ENCODE results near the gene SLC16A3.

Gene SLC16A3

GRCh38 chr17:82243648-82244412 is 15.0 kb downstream of the SLC16A3 start:
- DNase-seq (ENCODE audit: extremely low read depth, low read depth), result no peak
- no peak for TF ChIP-seq CTCF (IDR thresholded peaks at IDR 0.05; ENCODE audit: low read depth, low read length)

DNA sequence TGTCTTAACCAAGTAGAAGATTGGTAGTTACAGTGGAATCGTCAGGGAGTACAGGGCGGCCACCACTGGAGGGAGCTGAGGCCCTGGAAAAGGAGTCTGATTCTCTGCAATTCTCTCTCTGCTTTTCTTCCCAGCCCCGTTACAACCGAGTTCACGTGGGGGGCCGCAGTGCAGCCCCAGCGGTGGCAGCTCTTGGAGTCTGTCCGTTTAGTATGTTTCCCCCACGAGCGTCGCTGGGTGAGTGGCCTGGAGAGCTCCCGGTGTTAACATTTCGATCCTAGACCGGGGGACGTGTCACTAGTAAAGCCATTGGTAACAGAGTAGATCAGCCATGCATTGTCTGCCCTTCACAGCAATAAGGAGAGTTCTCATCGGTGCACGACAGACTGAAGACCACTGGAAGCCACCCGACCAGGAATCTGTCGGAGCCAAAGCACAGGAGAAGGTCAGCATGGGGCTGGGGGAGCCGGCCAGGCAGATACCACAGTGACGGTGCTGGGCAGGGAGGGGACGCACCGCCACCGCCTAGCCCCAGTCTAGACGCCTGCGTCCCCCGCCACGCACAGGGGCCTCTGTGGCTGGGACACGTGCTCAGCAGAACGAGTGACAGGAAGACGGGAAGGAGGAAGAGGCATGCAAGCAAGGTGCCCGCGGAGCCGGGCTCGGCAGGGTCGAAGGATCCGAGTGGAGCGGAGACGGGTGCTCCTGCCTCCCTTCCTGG is 15.7 kb downstream of the SLC16A3 start:
- TF ChIP-seq CTCF (IDR thresholded peaks at IDR 0.05; ENCODE audit: low read depth, low read length), result peak; percentile 56

GRCh38 chr17:82245134-82246039 is 16.5 kb downstream of the SLC16A3 start:
- DNase-seq (ENCODE audit: extremely low read depth, low read depth), result no peak
- no peak for TF ChIP-seq CTCF (IDR thresholded peaks at IDR 0.05; ENCODE audit: low read depth, low read length)

More for the DNA sequence above, 15.7 kb downstream of the SLC16A3 start:
- no peak for DNase-seq (ENCODE audit: extremely low read depth, low read depth)

DNA sequence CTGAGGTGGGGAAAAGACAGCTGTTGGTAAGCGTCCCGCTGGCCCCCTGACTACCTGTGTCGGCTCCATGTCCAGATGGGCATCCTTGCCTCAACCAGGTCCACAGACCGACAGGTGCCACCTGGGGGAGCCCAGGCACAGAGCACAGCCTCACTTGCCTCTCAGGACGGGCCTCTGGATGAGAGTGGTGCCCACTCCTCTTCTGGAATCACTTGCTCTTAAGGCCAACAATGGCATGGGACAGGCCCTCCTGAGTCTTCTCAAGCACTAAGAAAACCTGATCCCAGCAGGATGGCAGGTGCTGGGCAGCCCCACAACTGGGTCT is 17.2 kb downstream of the SLC16A3 start:
- no peak for TF ChIP-seq CTCF (IDR thresholded peaks at IDR 0.05; ENCODE audit: low read depth, low read length)
- no peak for DNase-seq (ENCODE audit: extremely low read depth, low read depth)

GRCh38 chr17:82246365-82247181 is 17.7 kb downstream of the SLC16A3 start:
- no peak for TF ChIP-seq CTCF (IDR thresholded peaks at IDR 0.05; ENCODE audit: low read depth, low read length)
- no peak for DNase-seq (ENCODE audit: extremely low read depth, low read depth)

DNA sequence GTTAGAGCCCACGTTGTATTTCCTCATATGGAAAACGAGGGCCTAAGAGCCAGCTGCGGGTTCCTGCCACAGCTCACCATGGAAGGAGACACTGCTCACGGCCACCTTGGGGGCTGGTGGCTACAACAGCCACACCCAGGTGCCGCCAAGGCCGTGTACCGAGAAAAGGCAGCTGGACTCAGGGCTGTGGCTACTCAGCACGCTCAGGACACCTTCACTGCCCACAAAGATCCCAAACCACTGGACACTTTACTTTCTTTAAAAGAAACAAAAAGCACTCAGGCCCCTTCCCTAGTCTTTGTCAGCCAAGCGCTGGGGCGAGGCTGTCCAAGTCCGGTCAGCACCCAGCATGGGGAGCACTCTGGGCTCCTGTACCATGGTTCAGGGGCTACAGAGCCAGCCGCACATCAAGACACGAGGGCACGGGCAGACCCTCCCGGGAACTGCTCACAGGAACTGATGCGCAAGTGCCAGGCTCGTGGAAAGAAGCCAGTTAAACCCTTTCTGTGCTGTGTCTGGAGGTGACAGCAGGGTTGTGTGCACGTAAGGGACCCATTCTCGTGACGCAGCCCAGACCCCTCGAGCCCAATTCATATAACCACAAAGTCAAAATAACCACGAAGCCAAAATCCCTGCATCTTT is 18.5 kb downstream of the SLC16A3 start:
- no peak for DNase-seq (ENCODE audit: extremely low read depth, low read depth)
- no peak for TF ChIP-seq CTCF (IDR thresholded peaks at IDR 0.05; ENCODE audit: low read depth, low read length)

Measured in AG09319 (cell line).